CD4-positive, alpha-beta T cell (primary cell): Measurements from ENCODE around the gene KAT2A. TPM values are rescaled to one million over a fixed set of nuclear protein-coding genes. Genes with fewer than 3 reads are reported as not detected.
A peak's percentile ranks its signal among the peaks of the same experiment; 100 is the strongest.

ENCODE experiments used
- ATAC-seq: fragments of 200-7000 bp; cut with Tn5 transposase; one replicate; pipeline ENCODE4 v1.10.0; 2022; ENCODE audit warnings: mild to moderate bottlenecking; ENCODE audit not compliant: poor library complexity
- CTCF ChIA-PET: fragments of 350-600 bp; sonication (Branson Sonifier 250); formaldehyde crosslinking; loops from one replicate; lab custom pipeline; 2021; ENCODE audit warnings: antibody characterized with exemption, inconsistent platforms; lab: Charles Lee
- POLR2A ChIA-PET: fragments of 350-600 bp; sonication (Branson Sonifier 250); formaldehyde crosslinking; loops from one replicate; lab custom pipeline; 2021; ENCODE audit warnings: antibody characterized with exemption, inconsistent platforms; lab: Charles Lee
- DNase-seq, 14 experiments: peaks; one replicate each; pipeline ENCODE4 v3.0.0-alpha.2; 2013 to 2020; ENCODE audit warnings: mixed read lengths in 2 of 14
- H3K27ac ChIP-seq, 2 donors: one replicate each; pipeline versions ENCODE4 v1.5.1 to v1.7.0; 2013; ENCODE audit warnings: low read length in 2 of 2, low read depth in 1 of 2, mild to moderate bottlenecking in 1 of 2
- H3K27me3 ChIP-seq, 2 experiments: 1 replicate in 1 of 2; 2 replicates in 1 of 2; pipeline versions ENCODE4 v1.6.1 to v1.7.0; 2013; ENCODE audit warnings: low read length in 2 of 2, control low read depth in 1 of 2, mild to moderate bottlenecking in 1 of 2, moderate library complexity in 1 of 2; ENCODE audit not compliant: insufficient read depth in 2 of 2, control insufficient read depth in 1 of 2
- H3K36me3 ChIP-seq: one replicate; pipeline ENCODE4 v1.6.1; 2013; ENCODE audit warnings: low read length, control low read depth; ENCODE audit not compliant: insufficient read depth
- H3K4me1 ChIP-seq: one replicate; pipeline ENCODE4 v1.6.1; 2013; ENCODE audit warnings: low read length, control low read depth; ENCODE audit not compliant: insufficient read depth
- H3K4me3 ChIP-seq: one replicate; pipeline ENCODE4 v1.5.1; 2013; ENCODE audit warnings: mild to moderate bottlenecking, low read length, moderate library complexity
- H3K9me3 ChIP-seq, 2 experiments: 1 replicate in 1 of 2; 2 replicates in 1 of 2; pipeline versions ENCODE4 v1.6.1 to v1.7.0; 2013; ENCODE audit warnings: low read length in 2 of 2, mild to moderate bottlenecking in 2 of 2, control low read depth in 1 of 2, moderate library complexity in 1 of 2; ENCODE audit not compliant: control insufficient read depth in 1 of 2, insufficient read depth in 1 of 2
- H3K27ac Mint-ChIP-seq: one replicate; pipeline ENCODE4 v1.8.0; 2020; ENCODE audit warnings: mixed read lengths
- H3K27me3 Mint-ChIP-seq: one replicate; pipeline ENCODE4 v1.8.0; 2021; ENCODE audit warnings: mixed read lengths
- H3K36me3 Mint-ChIP-seq: one replicate; pipeline ENCODE4 v1.8.0; 2021; ENCODE audit warnings: low read depth, mixed read lengths
- H3K4me1 Mint-ChIP-seq: one replicate; pipeline ENCODE4 v1.8.0; 2021; ENCODE audit warnings: low read depth, mixed read lengths
- H3K4me3 Mint-ChIP-seq: one replicate; pipeline ENCODE4 v1.8.0; 2020; ENCODE audit warnings: mild to moderate bottlenecking, mixed read lengths
- H3K9me3 Mint-ChIP-seq: one replicate; pipeline ENCODE4 v1.8.0; 2020; ENCODE audit warnings: mixed read lengths
- intact Hi-C, 2 experiments: fragments of 100-400 bp; cut with DNase I in 1 of 2; cut with micrococcal nuclease in 1 of 2; formaldehyde crosslinking; loops; one replicate each; pipeline versions ENCODE4 v1.15.1 to v1.9.0; 2023 to 2025; cut with DNase I, micrococcal nuclease
- total RNA-seq, 174 experiments: library from RNA in 2 of 174; stranded (reverse) in 2 of 174; gene quantifications; one replicate each; pipeline ENCODE4 v1.2.3 and lab custom pipeline; 2021 to 2026
- TF ChIP-seq, protein P1 (sequence below): fragments of 200-600 bp; IDR thresholded peaks from one replicate; pipeline ENCODE4 v1.8.0; 2022; ENCODE audit warnings: antibody characterized with exemption, mild to moderate bottlenecking

Gene KAT2A
- total RNA-seq, 2 experiments from 2014 or later = 38.5 to 42.4 TPM

DNA sequence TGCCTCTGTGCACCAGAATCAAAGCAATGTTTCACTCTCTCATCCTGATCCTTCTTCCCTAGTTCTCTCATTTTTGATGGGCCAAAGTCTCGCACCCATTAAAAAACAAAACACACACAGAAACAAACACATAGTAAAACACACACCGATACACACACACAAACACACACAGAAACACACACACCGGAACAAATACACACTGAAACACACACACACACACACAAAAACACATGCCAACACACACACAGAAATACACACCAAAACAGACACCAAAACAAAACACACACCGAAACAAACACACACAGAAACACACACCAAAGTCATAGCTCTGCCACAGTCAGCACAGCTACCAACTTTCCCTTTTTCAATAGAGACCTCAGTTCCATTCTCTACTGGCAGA lies 10.1 kb upstream of the KAT2A start:
- intact Hi-C loops = no loop called here
- Mint-ChIP-seq H3K27ac (peak overlapping the region; percentile 76), H3K4me3 (no peak overlapping the region), H3K9me3 (no peaks in the 10 kb centered on the region), H3K4me1 (peaks cover 53% of the 10 kb centered on the region), H3K36me3 (peaks cover 77% of the 10 kb centered on the region), H3K27me3 (no peaks in the 10 kb centered on the region)
- POLR2A ChIA-PET = no interaction called here
- no peak for ATAC-seq
- DNase-seq = no peak
- Histone ChIP-seq H3K27ac (no peak overlapping the region), H3K4me3 (no peak overlapping the region), H3K4me1 (peaks cover 44% of the 10 kb centered on the region), H3K36me3 (peaks cover 65% of the 10 kb centered on the region), H3K9me3 (no peaks in the 10 kb centered on the region), H3K27me3 (no peaks in the 10 kb centered on the region)
- CTCF ChIA-PET = no interaction called here
- TF ChIP-seq, protein P1, sequence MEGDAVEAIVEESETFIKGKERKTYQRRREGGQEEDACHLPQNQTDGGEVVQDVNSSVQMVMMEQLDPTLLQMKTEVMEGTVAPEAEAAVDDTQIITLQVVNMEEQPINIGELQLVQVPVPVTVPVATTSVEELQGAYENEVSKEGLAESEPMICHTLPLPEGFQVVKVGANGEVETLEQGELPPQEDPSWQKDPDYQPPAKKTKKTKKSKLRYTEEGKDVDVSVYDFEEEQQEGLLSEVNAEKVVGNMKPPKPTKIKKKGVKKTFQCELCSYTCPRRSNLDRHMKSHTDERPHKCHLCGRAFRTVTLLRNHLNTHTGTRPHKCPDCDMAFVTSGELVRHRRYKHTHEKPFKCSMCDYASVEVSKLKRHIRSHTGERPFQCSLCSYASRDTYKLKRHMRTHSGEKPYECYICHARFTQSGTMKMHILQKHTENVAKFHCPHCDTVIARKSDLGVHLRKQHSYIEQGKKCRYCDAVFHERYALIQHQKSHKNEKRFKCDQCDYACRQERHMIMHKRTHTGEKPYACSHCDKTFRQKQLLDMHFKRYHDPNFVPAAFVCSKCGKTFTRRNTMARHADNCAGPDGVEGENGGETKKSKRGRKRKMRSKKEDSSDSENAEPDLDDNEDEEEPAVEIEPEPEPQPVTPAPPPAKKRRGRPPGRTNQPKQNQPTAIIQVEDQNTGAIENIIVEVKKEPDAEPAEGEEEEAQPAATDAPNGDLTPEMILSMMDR = no peak

DNA sequence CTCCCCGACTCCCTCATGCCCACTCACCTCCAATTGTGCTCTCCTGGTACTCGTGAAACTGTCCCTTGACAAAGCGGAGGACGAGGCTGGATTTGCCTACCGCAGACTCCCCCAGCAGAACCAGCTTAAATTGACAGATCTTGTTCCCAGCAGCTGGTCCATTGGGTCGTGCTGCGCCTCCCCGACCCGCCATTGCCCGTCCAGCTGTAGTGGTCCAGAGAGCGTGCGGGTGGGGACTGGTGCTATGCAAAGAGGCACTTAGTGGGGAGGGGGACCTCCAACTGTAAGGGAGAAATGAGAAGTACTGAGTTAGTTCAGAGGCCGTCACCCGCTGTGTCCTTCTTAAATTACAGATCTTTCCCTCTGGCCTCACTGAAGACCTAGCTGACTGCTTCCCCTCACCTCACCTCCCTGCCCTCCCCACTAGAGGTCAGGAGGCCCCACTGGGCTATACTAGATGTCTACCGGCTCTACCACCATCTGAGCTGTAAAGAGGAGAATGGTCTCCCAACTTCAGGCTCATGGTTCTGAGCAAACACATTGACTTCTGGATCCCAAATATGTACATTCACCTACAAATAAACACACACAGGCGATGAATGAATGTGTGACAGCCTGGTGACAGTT lies 9.3 kb upstream of the KAT2A start:
- Histone ChIP-seq H3K27me3 (no peaks in the 10 kb centered on the region), H3K4me3 (no peak overlapping the region), H3K4me1 (peaks cover 36% of the 10 kb centered on the region), H3K36me3 (peaks cover 67% of the 10 kb centered on the region), H3K27ac (no peak overlapping the region), H3K9me3 (no peaks in the 10 kb centered on the region)
- no peaks in the 10 kb centered on the region for H3K9me3 Mint-ChIP-seq
- intact Hi-C loops = no loop called here
- TF ChIP-seq, protein P1 = no peak
- DNase-seq = no peak
- peaks cover 45% of the 10 kb centered on the region for H3K4me1 Mint-ChIP-seq
- H3K36me3 Mint-ChIP-seq = peaks cover 77% of the 10 kb centered on the region
- peak overlapping the region; percentile 76 for H3K27ac Mint-ChIP-seq
- POLR2A ChIA-PET = no interaction called here
- no peaks in the 10 kb centered on the region for H3K27me3 Mint-ChIP-seq
- ATAC-seq = no peak
- CTCF ChIA-PET = no interaction called here
- H3K4me3 Mint-ChIP-seq = no peak overlapping the region

DNA sequence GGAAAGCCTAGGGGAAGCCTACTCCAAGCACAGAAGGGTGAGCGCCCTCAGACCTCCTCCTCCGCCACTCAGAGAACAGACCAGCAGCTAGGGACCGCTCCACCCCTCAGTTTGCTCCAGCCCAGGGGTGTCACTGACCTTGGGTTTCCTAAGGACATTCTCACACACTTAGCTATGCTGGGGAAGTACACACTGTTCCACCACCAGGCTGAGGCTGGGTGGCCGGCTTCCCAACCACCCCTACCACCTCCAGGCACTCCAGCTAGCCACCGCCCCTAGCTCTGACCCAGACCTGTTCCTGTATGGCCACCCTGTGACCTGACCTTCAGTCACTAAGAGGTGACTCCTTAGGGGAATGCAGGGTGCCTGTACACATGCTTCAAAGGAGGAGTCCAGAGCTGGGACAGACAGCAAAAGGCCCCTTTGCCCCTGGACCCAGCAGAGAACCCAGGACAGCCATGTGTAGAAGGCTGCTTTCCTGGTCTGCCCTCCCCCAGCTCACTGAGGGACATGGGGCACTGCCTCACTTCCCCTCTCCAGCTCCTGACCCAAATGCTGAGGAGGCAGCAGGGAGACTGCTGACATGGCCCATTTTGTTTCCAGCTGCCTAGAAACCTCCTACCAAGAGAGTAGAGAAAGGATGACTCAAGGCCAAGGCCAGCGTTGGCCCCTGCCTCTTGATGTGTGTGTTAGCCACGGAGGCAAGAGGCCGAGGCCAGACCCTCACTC lies 8.1 kb upstream of the KAT2A start:
- H3K36me3 Mint-ChIP-seq = peaks cover 85% of the 10 kb centered on the region
- no peak overlapping the region for H3K27ac Mint-ChIP-seq
- H3K27me3 Mint-ChIP-seq = no peaks in the 10 kb centered on the region
- no peaks in the 10 kb centered on the region for H3K9me3 ChIP-seq
- no peaks in the 10 kb centered on the region for H3K9me3 Mint-ChIP-seq
- H3K4me1 ChIP-seq = peaks cover 25% of the 10 kb centered on the region
- H3K27ac ChIP-seq = no peak overlapping the region
- peaks cover 36% of the 10 kb centered on the region for H3K4me1 Mint-ChIP-seq
- peaks cover 74% of the 10 kb centered on the region for H3K36me3 ChIP-seq
- ATAC-seq (no peak), DNase-seq (no peak)
- ChIA-PET POLR2A (interaction anchor here (0.5 to 0.8 kb wide), 2 partner anchors 58 to 112 kb away, joined by 3 to 4 read pairs; partner anchors contain the start of gene DNAJC7), CTCF (no interaction called here)
- H3K27me3 ChIP-seq = no peaks in the 10 kb centered on the region
- intact Hi-C loops = no loop called here
- H3K4me3 ChIP-seq = no peak overlapping the region
- TF ChIP-seq, protein P1 = no peak
- no peak overlapping the region for H3K4me3 Mint-ChIP-seq
